GM12873 (cell line): ENCODE results near the gene ZDHHC6.

Experiments
- TF ChIP-seq, protein P1 (sequence below): IDR thresholded peaks from 2 replicates; pipeline ENCODE4 v1.5.1; 2012; ENCODE audit warnings: low read depth, mild to moderate bottlenecking, moderate library complexity, low read length, control low read depth; ENCODE audit not compliant: insufficient read depth; ENCODE audit errors: missing control alignments

Gene ZDHHC6

DNA sequence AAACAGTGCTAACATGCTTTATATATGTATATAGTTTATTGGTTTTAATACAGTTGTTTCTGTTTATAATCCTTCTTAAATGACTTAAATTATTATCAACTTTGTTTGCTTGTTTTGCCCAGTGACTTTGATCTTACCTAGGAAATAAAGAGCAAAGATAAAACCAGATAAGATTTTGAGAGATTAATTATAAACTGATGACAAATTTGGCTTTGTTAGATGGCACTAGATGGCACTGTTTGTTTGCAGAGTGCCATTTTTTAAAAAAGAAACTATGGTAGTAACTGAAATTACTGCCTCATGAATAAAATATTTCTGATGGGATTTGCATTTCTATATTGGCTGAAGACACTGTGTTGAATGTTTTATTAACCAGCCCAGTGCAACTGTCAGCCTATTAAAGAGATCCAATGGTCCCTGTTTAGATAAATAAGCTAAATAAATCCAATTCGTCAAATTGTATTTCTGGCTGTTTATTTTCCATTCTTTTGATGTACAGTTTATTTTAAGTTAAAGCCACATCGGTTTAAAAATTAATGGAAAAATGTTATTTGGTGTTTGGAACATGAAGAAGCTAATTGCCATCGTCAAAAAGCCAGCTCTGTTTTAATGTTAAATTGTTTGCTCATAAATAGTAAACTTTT is 29.0 kb upstream of the ZDHHC6 start:
- TF ChIP-seq, protein P1, sequence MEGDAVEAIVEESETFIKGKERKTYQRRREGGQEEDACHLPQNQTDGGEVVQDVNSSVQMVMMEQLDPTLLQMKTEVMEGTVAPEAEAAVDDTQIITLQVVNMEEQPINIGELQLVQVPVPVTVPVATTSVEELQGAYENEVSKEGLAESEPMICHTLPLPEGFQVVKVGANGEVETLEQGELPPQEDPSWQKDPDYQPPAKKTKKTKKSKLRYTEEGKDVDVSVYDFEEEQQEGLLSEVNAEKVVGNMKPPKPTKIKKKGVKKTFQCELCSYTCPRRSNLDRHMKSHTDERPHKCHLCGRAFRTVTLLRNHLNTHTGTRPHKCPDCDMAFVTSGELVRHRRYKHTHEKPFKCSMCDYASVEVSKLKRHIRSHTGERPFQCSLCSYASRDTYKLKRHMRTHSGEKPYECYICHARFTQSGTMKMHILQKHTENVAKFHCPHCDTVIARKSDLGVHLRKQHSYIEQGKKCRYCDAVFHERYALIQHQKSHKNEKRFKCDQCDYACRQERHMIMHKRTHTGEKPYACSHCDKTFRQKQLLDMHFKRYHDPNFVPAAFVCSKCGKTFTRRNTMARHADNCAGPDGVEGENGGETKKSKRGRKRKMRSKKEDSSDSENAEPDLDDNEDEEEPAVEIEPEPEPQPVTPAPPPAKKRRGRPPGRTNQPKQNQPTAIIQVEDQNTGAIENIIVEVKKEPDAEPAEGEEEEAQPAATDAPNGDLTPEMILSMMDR: peak; percentile 47

DNA sequence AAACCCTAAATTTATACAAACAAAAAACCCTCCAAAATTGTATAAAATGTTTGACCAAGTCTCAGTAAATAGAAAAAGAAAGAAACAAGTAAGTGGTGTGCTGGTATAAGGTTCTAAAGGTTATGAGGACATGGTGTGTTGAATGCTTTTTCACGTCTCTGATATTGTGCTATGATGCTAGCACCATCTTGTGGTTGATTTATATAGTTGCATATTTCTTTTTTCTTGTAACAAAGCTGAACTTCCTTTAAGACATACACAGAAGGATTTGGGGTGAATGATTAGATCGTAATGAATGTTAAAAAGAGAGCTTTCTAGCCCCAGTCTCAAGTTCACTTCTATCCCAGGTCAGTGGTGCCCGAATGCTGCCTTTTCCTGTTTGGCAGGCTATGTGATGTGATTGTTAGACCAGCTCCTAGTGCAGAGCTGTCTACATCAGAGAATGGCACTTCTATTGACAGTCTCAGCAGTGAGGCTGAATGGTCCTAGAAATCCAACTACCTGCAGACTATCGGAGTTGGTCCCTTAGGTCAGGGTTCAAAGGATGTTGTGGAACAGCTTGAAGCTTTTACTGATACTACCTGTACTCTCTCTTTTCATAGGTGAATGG is 25.3 kb upstream of the ZDHHC6 start:
- TF ChIP-seq, protein P1: peak; percentile 62

DNA sequence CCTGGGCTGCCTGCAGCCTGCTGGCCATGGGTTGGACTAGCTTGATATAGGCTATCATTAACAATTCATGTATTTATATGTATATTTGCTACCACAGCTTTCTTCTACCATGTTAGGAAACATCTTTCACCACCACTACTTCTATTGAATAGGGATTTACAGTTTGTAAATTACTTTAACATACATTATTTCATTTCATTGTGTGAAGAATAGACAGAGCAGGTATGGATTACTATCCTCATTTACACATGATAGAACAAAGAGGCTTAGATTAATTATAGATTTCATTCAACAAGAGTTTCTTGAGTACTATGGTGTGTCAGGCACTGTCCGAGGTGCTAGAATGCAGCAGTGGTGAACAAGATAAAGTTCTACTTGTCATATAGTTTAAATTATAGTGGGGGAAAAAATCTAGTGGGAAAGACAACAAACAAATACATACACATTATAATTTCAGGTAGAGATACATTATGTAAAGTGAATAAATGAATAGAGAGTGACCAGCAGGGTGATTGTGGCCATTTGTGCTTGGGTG is 20.9 kb upstream of the ZDHHC6 start:
- TF ChIP-seq, protein P1: no peak

DNA sequence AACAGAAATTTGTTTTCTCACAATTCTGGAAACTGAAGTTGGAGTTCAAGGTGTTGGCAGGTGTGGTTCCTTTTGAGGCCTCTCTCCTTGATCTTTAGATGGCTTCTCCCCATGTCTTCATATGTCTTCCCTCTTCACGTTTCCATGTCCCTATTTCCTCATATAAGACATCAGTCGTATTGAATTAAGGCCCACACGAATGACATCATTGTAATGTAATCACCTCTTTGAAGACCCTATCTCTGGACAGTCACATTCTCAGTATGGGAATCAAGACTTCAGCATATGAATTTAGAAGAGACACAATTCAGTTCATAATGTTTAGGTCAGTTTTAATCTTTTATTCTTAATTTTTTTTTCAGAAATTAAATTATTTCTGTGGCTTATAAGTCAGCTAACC is 20.1 kb upstream of the ZDHHC6 start:
- TF ChIP-seq, protein P1: no peak

DNA sequence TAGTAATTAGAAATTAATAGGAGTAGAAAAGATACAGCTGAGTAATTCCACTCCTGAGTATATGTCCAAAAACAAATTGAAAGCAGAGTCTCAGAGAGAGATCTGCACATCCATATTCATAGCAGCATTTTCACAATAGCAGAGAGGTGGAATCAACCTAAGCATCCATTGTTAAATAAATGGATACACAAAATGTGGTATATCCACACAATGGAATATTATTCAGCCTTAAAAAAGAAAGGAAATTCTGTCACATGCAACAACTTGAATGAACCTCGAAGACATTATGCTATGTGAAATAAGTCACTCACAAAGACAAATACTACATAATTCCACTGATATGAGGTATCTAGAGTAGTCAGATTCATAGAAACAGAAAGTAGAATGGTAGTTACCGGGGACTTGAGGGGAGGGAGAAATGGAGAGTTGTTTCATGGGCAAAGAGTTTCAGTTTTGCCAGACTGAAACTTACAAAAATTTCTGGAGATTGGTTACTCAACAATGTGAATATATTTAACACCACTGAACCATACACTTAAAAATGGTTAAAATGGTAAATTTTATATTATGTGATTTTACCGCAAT is 18.7 kb upstream of the ZDHHC6 start:
- TF ChIP-seq, protein P1: no peak

DNA sequence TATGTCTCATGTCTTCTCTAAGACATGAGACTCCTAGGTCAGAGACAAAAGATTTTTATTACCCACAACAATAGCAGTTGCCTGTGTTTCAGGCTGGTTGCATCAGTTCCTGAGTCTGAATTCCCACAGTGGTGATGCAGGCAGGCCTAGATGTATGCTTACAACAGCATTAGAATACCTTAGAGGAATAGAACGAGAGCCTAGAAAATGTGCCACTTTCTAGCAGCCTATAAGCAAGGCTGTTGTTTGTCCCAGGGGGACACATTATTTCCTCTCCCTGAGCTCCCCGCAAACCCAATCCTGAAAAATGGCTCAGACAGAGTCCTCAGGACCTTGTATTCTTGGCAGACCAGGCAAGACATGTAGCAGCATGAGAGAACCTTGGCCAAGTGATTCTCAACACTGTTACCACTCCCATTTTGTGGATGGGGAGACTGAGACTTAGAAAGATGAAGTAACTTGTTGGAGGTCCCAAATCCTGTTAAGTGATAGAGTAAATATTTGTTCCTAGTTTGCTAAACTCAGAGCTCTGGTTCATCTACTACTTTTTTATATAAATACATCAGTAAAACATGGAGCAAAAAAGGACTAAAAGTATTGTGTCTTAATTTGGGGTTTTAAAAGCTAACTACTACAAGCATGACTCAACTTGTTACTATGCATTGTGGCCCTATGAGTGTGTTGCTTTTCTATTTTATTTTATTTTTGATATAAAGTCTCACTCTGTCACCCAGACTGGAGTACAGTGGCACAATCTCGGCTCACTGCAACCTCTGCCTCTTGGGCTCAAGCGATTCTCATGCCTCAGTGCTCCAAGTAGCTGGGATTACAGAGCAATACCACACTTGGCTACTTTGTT is 14.5 kb upstream of the ZDHHC6 start:
- TF ChIP-seq, protein P1: no peak
